Measurements from ENCODE around the gene CPT1B.
"Not testable (repeated sequence)": the region's sequence is repeated elsewhere in the genome, so short reads cannot be mapped to it uniquely, and the experiment has no call there.

The CPT1B gene

GRCh38 chr22:50533856-50534711 is 44.1 kb downstream of the CPT1B start:
- peak overlapping the region in 19 of 21 experiments; percentile 27 to 100 (median 99) for H3K27ac ChIP-seq
- not testable (repeated sequence) for H3K4me3 ChIP-seq

- peak overlapping the region in 4 of 7 experiments; percentile 64 to 84 (median 70) for H3K4me3 ChIP-seq
- peak overlapping the region; percentile 8 to 100 (median 99) for H3K27ac ChIP-seq
Observed at GRCh38 chr22:50532824-50533796, 45.1 kb downstream of the CPT1B start.

DNA sequence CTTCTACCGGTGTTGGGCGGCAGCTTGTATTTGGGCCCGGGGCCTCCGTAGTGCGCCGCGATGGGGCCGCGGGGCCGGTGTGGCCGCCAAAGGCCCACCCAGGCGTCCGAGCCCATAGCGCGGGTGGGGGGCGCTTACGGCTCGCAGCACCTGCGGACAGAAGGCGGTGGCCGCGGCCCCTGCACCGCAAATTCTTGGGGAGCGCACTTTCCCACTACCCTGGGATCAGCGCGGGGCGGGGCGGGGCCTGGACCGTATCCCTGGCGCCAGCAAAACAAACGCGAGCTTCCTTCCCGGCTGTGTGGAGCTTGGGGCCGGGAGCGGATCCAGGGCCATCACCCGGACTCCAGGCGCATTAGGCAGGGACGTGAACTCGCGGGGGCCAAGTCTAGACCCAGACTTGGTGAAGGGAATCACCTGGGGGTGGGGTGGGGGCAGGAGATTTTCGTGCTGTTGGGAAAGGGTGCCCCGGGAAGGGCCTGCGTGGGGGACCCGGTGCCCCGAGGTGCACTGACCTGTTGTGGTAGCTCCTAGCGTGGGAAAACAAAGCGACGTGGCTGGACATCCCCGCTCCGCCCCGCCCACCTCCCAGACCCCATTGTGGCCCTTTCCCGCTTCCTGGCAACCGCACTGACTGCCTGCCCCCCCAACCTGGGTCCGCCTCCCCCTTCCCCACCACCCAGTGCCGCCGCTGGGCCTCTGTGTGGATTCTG is 46.1 kb downstream of the CPT1B start:
- Histone ChIP-seq H3K27ac (peak overlapping the region; percentile 91 to 100 (median 99)), H3K4me3 (peak overlapping the region; percentile 54 to 87 (median 67))

GRCh38 chr22:50531546-50531961 is 46.7 kb downstream of the CPT1B start:
- Histone ChIP-seq H3K27ac (peak overlapping the region; percentile 91 to 100 (median 99)), H3K4me3 (peak overlapping the region; percentile 54 to 87 (median 67))

DNA sequence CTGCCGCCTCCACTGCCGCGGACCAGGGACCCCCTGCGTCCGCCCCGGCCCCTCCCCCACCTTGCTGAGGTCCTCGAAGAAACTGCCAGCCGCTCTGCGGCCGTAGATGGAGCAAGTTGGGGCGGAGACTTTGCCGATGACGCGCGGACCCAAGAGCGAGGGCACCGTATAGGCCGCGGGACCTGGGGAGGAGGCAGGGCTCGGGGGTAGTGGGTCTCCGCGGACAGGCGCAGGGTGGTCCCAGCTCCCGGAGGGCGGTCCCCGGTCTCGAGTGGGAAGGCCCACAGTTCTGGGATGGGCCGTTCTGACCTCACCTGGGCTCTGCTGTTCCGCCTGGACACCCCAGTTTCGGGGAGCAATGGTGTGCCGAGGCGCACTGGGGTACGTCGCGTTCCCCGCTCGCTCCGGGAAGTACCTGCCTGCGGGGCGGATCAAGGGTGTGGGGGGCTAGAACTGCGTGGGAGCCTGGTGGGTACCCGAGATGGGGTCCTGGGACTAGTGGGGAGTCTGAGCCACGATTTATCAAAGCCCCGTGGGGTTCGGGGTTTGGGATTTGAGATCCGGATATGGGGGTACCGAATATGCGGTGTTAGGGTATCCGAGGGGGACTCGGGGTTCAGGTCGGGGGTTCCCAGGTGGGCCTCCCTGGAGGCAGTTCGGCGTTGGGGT is 47.2 kb downstream of the CPT1B start:
- peak overlapping the region; percentile 54 to 87 (median 67) for H3K4me3 ChIP-seq
- peak overlapping the region; percentile 91 to 100 (median 99) for H3K27ac ChIP-seq

DNA sequence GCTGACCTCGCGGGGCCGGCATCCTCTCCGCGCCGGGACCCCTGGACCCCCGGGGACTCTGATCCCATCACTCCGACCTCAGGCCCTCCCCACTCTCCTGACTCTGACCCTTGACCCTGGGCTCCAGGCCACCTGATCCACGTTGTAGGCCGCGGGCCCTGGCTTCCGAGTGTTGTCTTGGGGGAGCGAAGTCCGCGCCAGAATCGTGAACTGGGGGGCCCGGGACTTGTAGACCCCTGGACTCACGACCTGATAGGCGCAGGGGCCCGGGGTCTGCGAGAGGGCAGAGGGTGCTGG is 47.7 kb downstream of the CPT1B start:
- H3K4me3 ChIP-seq: peak overlapping the region; percentile 54 to 87 (median 67)
- peak overlapping the region; percentile 91 to 100 (median 99) for H3K27ac ChIP-seq

DNA sequence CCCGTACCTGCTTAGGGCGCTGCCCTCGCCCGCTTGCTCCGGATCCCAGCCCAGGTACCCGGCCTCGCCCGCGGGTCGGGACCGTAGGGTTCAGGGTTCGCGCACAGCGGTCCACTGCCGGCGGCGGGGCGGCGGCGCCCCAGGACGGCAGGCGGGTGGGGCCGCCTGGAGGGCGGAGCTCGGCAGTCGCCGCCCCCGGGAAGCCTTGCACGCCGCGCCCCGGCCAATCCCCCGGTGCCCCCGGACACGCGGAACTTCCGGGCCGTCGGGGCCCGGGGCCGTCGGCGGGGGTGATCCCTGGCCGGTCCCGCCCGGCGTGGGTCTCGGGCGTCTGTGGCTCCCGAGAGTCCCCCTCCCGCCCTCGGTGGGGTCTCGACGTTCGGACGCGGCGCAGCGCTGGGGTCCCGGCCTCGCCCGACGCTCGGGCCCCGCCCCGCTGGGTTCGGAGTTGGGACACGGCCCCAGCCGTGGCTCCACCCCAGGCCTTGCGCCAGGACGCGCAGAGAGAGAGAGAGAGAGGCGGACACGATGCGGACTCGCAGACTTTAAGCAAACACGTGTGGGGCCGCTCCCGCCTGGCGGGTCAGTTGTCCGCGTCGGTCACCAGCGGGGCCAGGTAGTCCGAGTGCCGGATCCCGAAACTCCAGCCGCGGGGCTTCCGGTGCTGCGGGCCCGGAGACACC is 48.2 kb downstream of the CPT1B start, which contains the start of gene TYMP:
Gene TYMP, minus strand, starts transcription at position 116 of the 683 bp plus-strand sequence. CDS start 303 bp downstream, outside the sequence.
- Histone ChIP-seq H3K27ac (peak within 1 kb of the TSS; percentile 91 to 100 (median 99)), H3K4me3 (peak within 1 kb of the TSS; percentile 54 to 87 (median 67))

DNA sequence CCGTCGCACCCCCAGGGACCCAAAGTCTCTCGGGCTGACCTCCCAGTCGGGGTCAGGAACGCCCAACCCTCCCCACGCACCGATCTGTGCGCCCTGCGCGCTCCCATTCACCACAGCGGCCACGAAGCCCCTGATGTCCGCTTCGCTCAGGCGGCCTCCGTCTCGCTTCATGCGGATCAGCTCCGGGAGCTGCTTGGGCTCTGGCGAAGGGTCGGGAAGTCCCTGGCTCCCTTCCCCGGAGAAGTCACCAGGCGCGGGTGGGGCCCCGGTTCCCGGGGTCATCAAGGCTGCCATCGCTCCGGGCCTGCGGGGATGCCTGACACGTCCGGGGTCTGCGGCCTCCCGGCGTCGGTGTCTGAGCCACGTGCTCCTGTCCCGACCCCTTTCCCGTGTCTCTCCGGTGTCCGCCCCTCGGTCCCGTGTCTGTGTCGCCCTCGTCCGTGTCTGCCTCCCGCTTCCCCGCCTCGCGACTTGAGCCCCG is 48.8 kb downstream of the CPT1B start:
- H3K4me3 ChIP-seq: peak overlapping the region; percentile 54 to 87 (median 67)
- peak overlapping the region; percentile 91 to 100 (median 99) for H3K27ac ChIP-seq

GRCh38 chr22:50528682-50529415 is 49.4 kb downstream of the CPT1B start:
- Histone ChIP-seq H3K4me3 (peak overlapping the region; percentile 54 to 87 (median 67)), H3K27ac (peak overlapping the region; percentile 91 to 100 (median 99))

- peak overlapping the region in 20 of 21 experiments; percentile 28 to 100 (median 99) for H3K27ac ChIP-seq
- peak overlapping the region in 5 of 7 experiments; percentile 54 to 84 (median 67) for H3K4me3 ChIP-seq
Observed at GRCh38 chr22:50527921-50528681, 50.1 kb downstream of the CPT1B start.

DNA sequence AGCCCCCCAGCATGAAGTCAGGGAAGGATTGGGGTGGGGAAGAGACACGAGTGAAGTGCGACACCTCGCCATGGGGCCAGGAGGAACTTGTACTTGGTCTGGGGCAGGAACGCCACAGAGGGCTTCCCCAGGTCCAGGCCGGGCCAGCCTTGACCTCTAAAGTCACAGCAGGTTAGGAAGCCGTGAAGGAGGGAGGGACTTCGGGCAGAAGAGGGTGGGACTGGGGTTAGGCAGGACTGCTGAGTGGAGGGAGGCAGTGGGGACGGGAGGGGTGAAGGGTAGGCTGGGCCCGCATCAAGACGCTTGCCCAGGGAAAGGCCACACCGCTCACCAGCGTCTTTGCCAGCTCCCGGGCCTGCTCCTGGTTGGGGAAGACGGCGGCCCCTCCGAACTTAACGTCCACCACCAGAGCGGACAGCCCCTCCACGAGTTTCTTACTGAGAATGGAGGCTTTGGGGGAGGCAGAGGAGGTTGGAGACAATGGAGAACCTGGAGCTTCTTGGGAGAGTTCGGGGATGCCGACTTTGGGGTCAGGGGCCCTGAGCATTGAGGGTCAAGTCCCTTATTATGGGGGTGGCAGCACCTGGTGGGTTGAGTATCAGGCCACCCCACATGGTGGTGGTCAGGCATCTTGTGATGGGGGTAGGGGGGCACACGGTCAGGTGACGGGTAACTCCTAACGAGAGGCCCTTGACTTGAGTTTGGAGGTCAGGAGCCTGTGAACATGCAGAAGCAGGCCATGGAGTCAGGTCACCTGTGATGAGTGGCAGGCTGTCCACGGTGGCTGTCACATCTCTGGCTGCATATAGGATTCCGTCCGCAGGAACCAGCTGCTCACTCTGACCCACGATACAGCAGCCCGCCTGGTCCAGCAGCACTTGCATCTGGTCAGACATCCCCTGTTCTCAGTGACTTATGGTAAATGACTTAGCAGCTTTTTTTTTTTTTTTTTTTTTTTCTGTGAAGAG is 51.1 kb downstream of the CPT1B start:
- H3K4me3 ChIP-seq: peak overlapping the region; percentile 54 to 87 (median 74)

GRCh38 chr22:50526108-50526833 is 52.0 kb downstream of the CPT1B start:
- H3K4me3 ChIP-seq: peak overlapping the region; percentile 54 to 87 (median 74)
- peak overlapping the region; percentile 78 to 100 (median 98) for H3K27ac ChIP-seq

More for the DNA sequence above, 51.1 kb downstream of the CPT1B start:
- H3K27ac ChIP-seq: peak overlapping the region; percentile 78 to 100 (median 98)

- peak overlapping the region; percentile 54 to 87 (median 74) for H3K4me3 ChIP-seq
- peak overlapping the region; percentile 78 to 100 (median 98) for H3K27ac ChIP-seq
Observed at GRCh38 chr22:50525858-50526107, 52.4 kb downstream of the CPT1B start.

DNA sequence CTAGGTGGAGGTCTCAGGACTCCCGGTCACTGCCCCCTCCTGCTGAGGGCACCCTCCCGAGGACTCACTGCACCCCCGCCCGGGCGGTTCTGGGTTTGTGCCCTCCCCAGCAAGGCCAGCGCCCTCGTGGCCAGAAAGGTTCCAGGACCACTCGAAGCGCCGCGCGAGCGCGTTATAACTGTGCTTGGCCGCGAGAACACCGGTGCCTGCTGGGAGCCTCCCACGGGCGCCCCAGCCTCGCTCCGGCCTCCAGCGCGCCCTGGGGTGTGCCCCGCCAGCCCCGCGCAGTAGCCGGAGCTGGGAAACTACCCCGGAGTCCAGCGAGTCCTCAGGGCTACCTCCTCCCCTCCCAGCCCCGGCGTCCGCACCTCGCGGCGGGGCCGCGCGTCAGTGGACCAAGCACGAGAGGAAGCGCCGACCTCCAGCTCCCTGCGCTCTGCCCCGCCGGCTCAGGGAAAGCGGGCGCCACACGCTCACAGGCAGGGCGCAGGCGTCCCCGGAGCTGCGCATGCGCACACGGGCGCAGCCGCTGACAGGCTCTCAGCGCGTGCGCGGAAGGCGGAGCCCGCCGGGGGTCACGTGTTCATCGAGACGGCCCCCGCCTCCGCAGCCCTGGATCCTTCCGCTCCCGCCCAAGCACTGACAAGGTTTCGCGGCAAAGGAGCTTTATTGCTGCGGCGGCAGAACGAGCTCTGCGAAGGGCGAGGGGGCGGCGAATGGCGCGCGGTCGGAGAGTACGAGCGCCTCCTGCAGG is 52.9 kb downstream of the CPT1B start, which contains the start of gene SCO2:
Gene SCO2, minus strand, starts transcription at position 495 of the 754 bp plus-strand sequence. CDS start 1,187 bp downstream, outside the sequence.
- Histone ChIP-seq H3K27ac (peak within 1 kb of the TSS; percentile 78 to 100 (median 98)), H3K4me3 (peak within 1 kb of the TSS; percentile 54 to 87 (median 74))

Measured in skin epidermis (tissue), 12 donors.